Jurkat, Clone E6-1 (cell line): ENCODE data around the gene SRRM5.

Source experiments
- DNase-seq: peaks from one replicate; pipeline ENCODE4 v3.0.0-alpha.2; 2011; ENCODE audit warnings: low read depth, low spot score
- H3K4me3 ChIP-seq: 2 replicates; pipeline ENCODE4 v1.5.1; 2011; ENCODE audit warnings: mild to moderate bottlenecking, low read length, control low read depth, moderate library complexity

SRRM5 gene

DNA sequence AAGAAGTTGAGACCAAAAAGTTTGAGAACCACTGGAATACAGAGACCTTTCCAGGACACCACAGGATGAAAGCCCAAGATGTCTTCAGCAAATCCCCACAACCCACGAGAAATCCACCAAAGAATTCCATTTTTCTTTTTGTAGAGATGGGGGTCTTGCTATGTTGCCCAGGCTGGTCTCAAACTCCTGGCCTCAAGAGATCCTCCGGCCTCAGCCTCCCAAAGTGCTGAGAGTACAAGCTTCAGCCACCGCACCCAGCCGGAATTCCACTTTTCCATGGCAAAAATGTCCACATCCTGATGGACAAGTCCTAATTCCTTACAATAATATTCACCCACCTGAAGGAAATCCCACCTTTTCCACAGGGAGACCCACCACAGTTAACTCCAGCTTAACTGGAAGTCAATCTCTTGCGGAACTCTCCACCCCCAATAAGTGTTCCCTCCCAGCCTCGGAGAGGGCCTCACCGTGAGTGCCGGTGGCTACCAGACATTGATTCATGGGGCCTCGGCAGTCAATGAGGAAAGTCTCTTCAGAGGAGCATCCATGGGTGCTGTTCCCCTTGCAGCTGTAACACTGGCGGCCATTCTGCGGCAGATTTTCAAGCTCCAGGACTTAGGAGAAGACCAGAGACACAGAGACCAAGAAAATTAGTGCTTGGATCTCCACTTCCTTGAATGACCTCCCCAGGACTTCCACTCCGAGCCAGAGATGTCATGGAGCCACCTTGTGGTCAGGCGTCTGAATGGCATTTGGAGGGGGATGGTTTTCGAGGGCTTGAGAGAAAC, 40.1 kb downstream of the SRRM5 start:
- DNase-seq, result no peak
- H3K4me3 ChIP-seq, result no peak overlapping the region

DNA sequence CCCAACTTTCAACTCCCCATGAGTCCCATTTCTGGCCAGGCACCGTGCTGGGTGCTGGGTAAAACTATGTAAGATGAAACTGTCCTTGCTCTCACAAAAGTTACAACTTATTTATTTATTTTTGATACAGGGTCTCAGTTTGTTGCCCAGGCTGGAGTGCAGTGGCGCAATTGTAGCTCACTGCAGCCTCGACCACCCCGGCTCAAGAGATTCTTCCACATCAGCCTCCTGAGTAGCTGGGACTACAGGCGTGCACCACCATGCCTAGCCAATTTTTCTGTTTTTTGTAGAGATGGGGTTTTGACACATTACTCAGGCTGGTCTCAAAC, 40.6 kb downstream of the SRRM5 start:
- H3K4me3 ChIP-seq, result no peak overlapping the region
- DNase-seq, result no peak

GRCh38 chr19:43656436-43656835, 44.5 kb downstream of the SRRM5 start:
- no peak for DNase-seq

DNA sequence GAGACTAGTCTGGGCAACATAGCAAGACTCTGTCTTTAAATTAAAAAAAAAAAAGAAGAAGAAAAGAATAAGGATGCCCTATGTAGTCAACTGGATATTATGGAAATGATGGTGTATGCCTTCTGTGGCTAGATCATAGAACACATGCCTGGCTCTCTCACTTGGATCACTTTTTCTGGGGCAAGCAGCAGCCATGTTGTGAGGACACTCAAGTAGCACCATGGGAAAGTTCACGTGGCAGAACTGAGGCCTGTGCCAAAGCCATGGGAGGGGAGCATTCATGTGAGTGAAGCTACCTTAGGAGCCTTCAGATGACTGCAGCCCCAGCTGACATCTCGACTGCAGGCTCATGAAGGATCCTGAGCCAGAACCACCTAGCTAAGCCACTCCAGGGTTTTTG, 46.1 kb downstream of the SRRM5 start:
- DNase-seq, result no peak
- H3K4me3 ChIP-seq, result no peak overlapping the region

More at GRCh38 chr19:43656436-43656835, 44.5 kb downstream of the SRRM5 start:
- H3K4me3 ChIP-seq, result no peak overlapping the region

GRCh38 chr19:43658494-43658893, 46.6 kb downstream of the SRRM5 start:
- no peak for DNase-seq
- no peak overlapping the region for H3K4me3 ChIP-seq

DNA sequence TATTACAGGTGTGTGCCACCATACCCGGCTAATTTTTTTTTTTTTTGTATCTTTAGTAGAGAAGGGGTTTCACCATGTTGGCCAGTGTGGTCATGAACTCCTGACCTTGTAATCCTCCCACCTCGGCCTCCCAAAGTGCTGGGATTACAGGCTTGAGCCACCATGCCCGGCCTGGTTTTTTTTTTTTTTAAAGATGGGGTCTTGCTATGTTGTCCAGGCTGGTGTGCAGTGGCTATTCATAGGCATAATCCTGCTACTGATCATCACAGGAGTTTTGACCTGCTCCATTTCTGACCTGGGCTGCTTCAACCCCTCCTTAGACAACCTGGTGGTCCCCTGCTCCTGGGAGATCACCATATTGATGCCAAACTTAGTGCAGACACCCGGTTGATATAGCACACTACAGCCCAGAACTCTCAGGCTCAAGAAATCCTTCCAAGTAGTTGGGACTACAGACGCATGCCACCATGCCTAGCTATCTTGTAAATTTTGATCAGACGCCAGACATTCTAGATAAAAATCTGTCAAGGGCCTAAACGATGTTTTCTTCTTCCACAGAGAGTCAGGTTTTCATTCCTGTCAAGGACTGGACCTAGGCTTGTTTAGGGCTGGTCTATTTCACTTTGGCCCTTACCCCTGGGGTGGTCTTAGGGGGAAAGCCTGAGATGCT, 48.5 kb downstream of the SRRM5 start:
- DNase-seq, result no peak

GRCh38 chr19:43660971-43661360, 49.1 kb downstream of the SRRM5 start:
- H3K4me3 ChIP-seq, result no peak overlapping the region
- DNase-seq, result no peak

More for the DNA sequence above, 48.5 kb downstream of the SRRM5 start:
- no peak overlapping the region for H3K4me3 ChIP-seq

DNA sequence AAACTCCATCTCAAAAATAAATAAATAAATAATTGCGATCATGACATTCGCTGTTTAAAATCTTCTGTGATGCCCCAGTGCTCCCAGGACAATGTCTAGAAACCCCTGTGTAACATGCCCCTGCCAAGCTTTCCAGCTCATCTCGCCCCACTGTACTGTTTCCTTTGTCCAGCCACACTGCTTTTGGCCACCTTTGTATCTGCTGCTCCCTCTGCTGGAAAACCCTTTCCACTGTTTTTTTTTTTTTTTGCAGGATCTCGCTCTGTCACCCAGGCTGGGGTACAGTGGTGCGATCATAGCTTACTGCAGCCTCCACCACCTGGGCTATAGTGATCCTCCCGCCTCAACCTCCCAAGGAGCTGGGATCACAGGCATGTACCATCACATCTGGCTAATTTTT, 50.6 kb downstream of the SRRM5 start:
- no peak overlapping the region for H3K4me3 ChIP-seq
- no peak for DNase-seq

DNA sequence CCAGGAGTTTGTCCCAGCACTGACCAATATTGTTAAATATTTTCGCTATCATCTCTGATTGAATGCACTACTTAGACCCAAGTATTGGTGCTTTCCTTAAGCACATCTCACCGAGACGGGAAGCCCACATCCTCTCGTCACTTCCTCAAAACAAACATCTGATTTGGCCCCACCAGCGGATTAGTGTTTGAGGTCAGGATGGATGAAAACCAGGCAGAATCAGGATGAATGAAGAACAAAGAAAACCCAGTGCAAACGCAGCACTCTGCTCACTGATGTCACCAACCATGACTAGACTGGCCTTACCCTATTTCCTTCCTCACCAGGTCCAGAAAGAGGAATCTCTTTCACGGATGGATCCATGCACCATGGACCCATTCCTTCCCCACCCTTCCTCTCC, 52.1 kb downstream of the SRRM5 start:
- H3K4me3 ChIP-seq, result 0 out of 2 replicates have a peak overlapping the region, but pooled peaks have one; percentile 3
- DNase-seq, result peak; percentile 90
